HG03066 (cell line): ENCODE results near the gene SLC17A3.

Experiments
- ATAC-seq: cut with Tn5 transposase; IDR thresholded peaks from one replicate; pipeline ENCODE4 v1.9.1; 2021; ENCODE audit warnings: low read depth; ENCODE audit not compliant: unreplicated experiment

SLC17A3 gene

GRCh38 chr6:25892877-25893276 lies 18.8 kb upstream of the SLC17A3 start:
- ATAC-seq = no peak

- no peak for ATAC-seq
These were observed 16.1 kb upstream of the SLC17A3 start for GRCh38 chr6:25889877-25890853.

GRCh38 chr6:25888626-25889025 lies 14.6 kb upstream of the SLC17A3 start:
- ATAC-seq = no peak

- ATAC-seq = no peak
These were observed 12.0 kb upstream of the SLC17A3 start for GRCh38 chr6:25886066-25886465.

- no peak for ATAC-seq
These were observed 9.9 kb upstream of the SLC17A3 start for GRCh38 chr6:25883991-25884390.

- no peak for ATAC-seq
These were observed 9.5 kb upstream of the SLC17A3 start for GRCh38 chr6:25883536-25883935.

GRCh38 chr6:25882051-25882496 lies 8.0 kb upstream of the SLC17A3 start:
- no peak for ATAC-seq

- no peak for ATAC-seq
These were observed 6.6 kb upstream of the SLC17A3 start for GRCh38 chr6:25880601-25881000.

- ATAC-seq = no peak
These were observed 4.8 kb upstream of the SLC17A3 start for GRCh38 chr6:25878721-25879322.

GRCh38 chr6:25875926-25876602 lies 2.0 kb upstream of the SLC17A3 start:
- ATAC-seq = no peak

GRCh38 chr6:25875563-25875905 lies 1.5 kb upstream of the SLC17A3 start:
- no peak for ATAC-seq

GRCh38 chr6:25874822-25875562 lies 949 bp upstream of the SLC17A3 start:
- no peak for ATAC-seq

- ATAC-seq = no peak
These were observed 1.2 kb downstream of the SLC17A3 start for GRCh38 chr6:25872814-25873213.

GRCh38 chr6:25869840-25870239 lies 4.2 kb downstream of the SLC17A3 start:
- ATAC-seq = no peak

GRCh38 chr6:25868436-25869183 lies 5.4 kb downstream of the SLC17A3 start:
- ATAC-seq = no peak

GRCh38 chr6:25866011-25866410 lies 8.0 kb downstream of the SLC17A3 start:
- no peak for ATAC-seq

GRCh38 chr6:25863360-25863759 lies 10.7 kb downstream of the SLC17A3 start:
- ATAC-seq = no peak

GRCh38 chr6:25862199-25862598 lies 11.8 kb downstream of the SLC17A3 start:
- ATAC-seq = no peak

- ATAC-seq = no peak
These were observed 21.3 kb downstream of the SLC17A3 start for GRCh38 chr6:25852756-25853155.

GRCh38 chr6:25851961-25852360 lies 22.1 kb downstream of the SLC17A3 start:
- no peak for ATAC-seq
